HG03439 (cell line): ENCODE data around the gene NFATC1.

Experiments
- ATAC-seq: cut with Tn5 transposase; IDR thresholded peaks from one replicate; pipeline ENCODE4 v1.9.1; 2021; ENCODE audit warnings: mild to moderate bottlenecking, moderate library complexity; ENCODE audit not compliant: unreplicated experiment

NFATC1 gene

GRCh38 chr18:79567481-79568147, 171.9 kb downstream of the NFATC1 start:
- no peak for ATAC-seq

GRCh38 chr18:79568543-79569205, 172.9 kb downstream of the NFATC1 start:
- ATAC-seq = no peak

- ATAC-seq = no peak
These were observed 174.0 kb downstream of the NFATC1 start for GRCh38 chr18:79569720-79570119.

GRCh38 chr18:79570266-79571201, 174.8 kb downstream of the NFATC1 start:
- no peak for ATAC-seq

GRCh38 chr18:79571211-79572092, 175.7 kb downstream of the NFATC1 start:
- ATAC-seq = no peak

- no peak for ATAC-seq
These were observed 176.5 kb downstream of the NFATC1 start for GRCh38 chr18:79572093-79572780.

- ATAC-seq = no peak
These were observed 177.2 kb downstream of the NFATC1 start for GRCh38 chr18:79572848-79573451.

- ATAC-seq = no peak
These were observed 178.3 kb downstream of the NFATC1 start for GRCh38 chr18:79573921-79574491.

- ATAC-seq = no peak
These were observed 179.3 kb downstream of the NFATC1 start for GRCh38 chr18:79574938-79575525.

GRCh38 chr18:79575891-79576685, 180.4 kb downstream of the NFATC1 start:
- no peak for ATAC-seq

GRCh38 chr18:79576686-79577351, 181.1 kb downstream of the NFATC1 start:
- no peak for ATAC-seq

GRCh38 chr18:79577451-79578395, 182.0 kb downstream of the NFATC1 start:
- no peak for ATAC-seq

GRCh38 chr18:79578396-79579260, 182.9 kb downstream of the NFATC1 start:
- no peak for ATAC-seq
